Neutrophil (primary cell): ENCODE data around the gene GLG1.

Source experiments
- H3K27ac ChIP-seq: fragments of 200-600 bp; sonication (generic); 2 replicates; pipeline ENCODE4 v1.5.1; 2016; ENCODE audit warnings: mild to moderate bottlenecking, moderate library complexity
- H3K27me3 ChIP-seq: fragments of 200-600 bp; sonication (generic); 2 replicates; pipeline ENCODE4 v1.6.0; 2016; ENCODE audit warnings: mild to moderate bottlenecking
- H3K36me3 ChIP-seq: fragments of 200-600 bp; sonication (generic); 2 replicates; pipeline ENCODE4 v1.5.1; 2017
- H3K4me1 ChIP-seq, 2 experiments: fragments of 200-600 bp in 1 of 2; sonication (generic) in 1 of 2; 1 replicate in 1 of 2; 2 replicates in 1 of 2; pipeline versions ENCODE4 v1.5.1 to v1.6.1; 2013 to 2016; ENCODE audit warnings: low read depth in 1 of 2, low read length in 1 of 2, mild to moderate bottlenecking in 1 of 2, moderate library complexity in 1 of 2; ENCODE audit not compliant: control insufficient read depth in 1 of 2, insufficient read depth in 1 of 2
- H3K4me3 ChIP-seq, 2 experiments: fragments of 200-600 bp in 1 of 2; sonication (generic) in 1 of 2; 1 replicate in 1 of 2; 2 replicates in 1 of 2; pipeline ENCODE4 v1.5.1; 2013 to 2016; ENCODE audit warnings: low read depth in 1 of 2, low read length in 1 of 2, mild to moderate bottlenecking in 1 of 2, moderate library complexity in 1 of 2
- H3K9me3 ChIP-seq: fragments of 200-600 bp; sonication (generic); 2 replicates; pipeline ENCODE4 v1.5.1; 2016
- TF ChIP-seq, protein P1 (sequence below): fragments of 200-600 bp; sonication (generic); IDR thresholded peaks from 2 replicates; pipeline ENCODE4 v1.5.1; 2016; ENCODE audit warnings: antibody characterized with exemption

The GLG1 gene

DNA sequence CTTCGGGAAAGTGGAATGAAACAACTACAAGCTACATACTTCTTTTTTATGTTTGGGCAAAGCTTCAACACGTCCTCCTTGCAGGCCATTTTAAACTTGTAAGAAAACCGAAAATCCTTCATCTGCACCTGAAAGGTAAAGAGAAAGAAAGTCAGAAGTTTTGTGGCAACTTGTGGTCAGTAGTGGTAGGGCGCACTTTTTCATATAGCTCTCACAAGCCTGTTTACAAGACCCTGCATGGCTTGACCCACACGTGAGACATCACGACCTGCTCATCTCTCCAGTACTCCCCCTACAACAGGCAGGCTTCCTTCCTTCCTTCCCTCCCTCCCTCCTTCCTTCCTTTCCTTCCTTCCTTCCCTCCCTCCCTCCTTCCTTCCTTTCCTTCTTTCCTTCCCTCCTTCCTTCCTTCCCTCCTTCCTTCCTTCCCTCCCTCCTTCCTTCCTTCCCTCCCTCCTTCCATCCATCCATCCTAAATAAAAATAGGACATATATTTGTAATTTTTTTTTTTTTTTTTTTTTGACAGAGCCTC is 136.9 kb downstream of the GLG1 start:
- H3K4me3 ChIP-seq: no peak overlapping the region
- TF ChIP-seq, protein P1, sequence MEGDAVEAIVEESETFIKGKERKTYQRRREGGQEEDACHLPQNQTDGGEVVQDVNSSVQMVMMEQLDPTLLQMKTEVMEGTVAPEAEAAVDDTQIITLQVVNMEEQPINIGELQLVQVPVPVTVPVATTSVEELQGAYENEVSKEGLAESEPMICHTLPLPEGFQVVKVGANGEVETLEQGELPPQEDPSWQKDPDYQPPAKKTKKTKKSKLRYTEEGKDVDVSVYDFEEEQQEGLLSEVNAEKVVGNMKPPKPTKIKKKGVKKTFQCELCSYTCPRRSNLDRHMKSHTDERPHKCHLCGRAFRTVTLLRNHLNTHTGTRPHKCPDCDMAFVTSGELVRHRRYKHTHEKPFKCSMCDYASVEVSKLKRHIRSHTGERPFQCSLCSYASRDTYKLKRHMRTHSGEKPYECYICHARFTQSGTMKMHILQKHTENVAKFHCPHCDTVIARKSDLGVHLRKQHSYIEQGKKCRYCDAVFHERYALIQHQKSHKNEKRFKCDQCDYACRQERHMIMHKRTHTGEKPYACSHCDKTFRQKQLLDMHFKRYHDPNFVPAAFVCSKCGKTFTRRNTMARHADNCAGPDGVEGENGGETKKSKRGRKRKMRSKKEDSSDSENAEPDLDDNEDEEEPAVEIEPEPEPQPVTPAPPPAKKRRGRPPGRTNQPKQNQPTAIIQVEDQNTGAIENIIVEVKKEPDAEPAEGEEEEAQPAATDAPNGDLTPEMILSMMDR: no peak
- no peaks in the 10 kb centered on the region for H3K9me3 ChIP-seq
- H3K27ac ChIP-seq: no peak overlapping the region
- H3K36me3 ChIP-seq: peaks cover 98% of the 10 kb centered on the region
- H3K27me3 ChIP-seq: no peaks in the 10 kb centered on the region
- H3K4me1 ChIP-seq: no peaks in the 10 kb centered on the region

DNA sequence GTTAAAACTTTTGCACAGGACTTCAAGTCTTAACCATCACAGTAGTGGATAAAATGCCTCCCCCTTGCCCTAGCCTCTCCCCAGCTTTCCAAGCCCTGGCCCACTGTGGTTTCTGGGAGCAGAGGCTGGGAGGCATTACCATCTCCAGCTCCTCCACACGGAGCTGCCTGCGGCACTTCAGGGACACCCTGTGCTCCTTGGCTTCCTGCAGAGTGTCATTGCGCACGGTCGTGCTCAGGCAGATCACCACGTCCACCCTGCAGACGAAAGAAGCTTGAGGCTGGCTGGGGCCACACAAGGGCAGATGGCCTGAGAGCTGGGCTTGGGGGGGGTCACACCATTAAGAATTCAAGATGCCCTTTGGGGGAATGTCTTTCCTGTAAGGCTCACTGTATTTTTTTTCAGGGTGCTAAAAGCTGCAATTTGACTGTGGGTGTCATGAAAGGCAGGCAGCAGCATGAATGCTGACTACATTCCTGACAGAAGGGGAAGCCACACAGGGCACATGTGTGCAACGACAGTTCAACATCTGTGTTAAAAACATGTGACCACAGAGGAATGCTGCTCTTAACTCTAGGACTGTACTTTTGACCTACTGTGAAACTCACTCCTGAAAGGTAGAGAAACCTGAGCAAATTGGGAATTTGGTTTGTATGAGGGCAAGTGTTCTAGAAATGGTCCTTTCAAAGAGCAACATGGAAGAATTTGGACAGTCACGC is 137.9 kb downstream of the GLG1 start:
- H3K9me3 ChIP-seq: no peaks in the 10 kb centered on the region
- H3K27me3 ChIP-seq: no peaks in the 10 kb centered on the region
- peaks cover 98% of the 10 kb centered on the region for H3K36me3 ChIP-seq
- no peak overlapping the region for H3K4me3 ChIP-seq
- TF ChIP-seq, protein P1: no peak
- H3K4me1 ChIP-seq: no peaks in the 10 kb centered on the region
- H3K27ac ChIP-seq: no peak overlapping the region

DNA sequence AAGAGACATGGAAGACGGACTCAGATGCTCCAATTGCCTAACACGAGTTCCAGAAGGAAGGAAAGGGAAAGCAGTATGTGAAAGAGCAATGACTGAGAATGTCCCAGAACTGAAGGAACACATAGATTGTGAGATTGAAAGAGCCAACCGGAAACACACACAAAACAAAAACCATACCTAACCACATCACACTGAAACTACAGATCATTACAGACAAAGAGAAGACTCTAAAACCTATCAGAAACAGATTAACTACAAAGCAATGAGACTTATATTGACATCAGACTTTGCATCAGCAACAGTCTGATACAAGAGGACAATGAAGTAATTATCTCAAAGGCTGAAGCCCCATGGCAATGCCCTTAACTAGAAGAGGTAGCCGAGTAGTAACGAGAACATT is 140.0 kb downstream of the GLG1 start:
- Histone ChIP-seq H3K4me3 (no peak overlapping the region), H3K9me3 (no peaks in the 10 kb centered on the region), H3K4me1 (no peaks in the 10 kb centered on the region), H3K27me3 (no peaks in the 10 kb centered on the region), H3K36me3 (peaks cover 99% of the 10 kb centered on the region), H3K27ac (no peak overlapping the region)
- TF ChIP-seq, protein P1: no peak

DNA sequence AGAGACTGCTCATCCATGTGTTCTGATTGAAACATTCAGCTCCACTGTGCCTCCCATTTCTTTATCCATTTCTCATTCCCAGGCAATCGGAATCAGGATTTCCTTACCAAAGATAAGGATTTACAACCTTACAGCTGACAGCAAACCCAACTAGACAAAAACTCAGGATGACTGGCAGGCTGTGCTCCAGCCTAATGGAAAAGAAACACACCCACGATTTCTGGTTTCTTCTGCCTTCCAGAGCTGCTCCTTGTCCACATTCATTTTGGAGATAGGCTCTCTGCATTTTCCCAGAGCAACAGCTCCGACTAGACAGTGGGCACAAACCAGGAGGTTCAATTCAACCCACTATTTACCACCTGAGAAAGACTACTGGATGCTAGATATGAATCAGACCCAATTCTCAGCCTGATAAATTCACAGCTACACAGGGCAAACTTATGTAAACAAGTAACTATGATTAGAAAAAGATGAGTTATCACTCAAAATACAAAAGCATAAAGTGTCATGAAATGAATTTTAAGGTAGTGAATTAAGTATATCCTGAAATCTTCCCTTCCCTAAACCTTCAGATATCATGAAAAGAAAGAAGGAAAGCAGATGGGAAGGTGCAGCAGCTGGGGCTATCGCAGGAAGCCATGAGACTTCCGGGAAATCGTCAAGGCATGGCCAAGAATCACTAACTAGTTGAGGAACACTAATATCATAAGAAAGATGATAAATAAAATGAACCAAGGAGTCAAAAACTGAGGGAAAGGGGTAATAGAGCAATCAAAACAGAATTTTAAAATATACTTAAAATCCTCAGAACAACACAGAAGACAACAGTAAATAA is 140.8 kb downstream of the GLG1 start:
- H3K27ac ChIP-seq: no peak overlapping the region
- H3K9me3 ChIP-seq: no peaks in the 10 kb centered on the region
- TF ChIP-seq, protein P1: no peak
- no peaks in the 10 kb centered on the region for H3K4me1 ChIP-seq
- no peaks in the 10 kb centered on the region for H3K27me3 ChIP-seq
- H3K36me3 ChIP-seq: peaks cover 99% of the 10 kb centered on the region
- H3K4me3 ChIP-seq: no peak overlapping the region

DNA sequence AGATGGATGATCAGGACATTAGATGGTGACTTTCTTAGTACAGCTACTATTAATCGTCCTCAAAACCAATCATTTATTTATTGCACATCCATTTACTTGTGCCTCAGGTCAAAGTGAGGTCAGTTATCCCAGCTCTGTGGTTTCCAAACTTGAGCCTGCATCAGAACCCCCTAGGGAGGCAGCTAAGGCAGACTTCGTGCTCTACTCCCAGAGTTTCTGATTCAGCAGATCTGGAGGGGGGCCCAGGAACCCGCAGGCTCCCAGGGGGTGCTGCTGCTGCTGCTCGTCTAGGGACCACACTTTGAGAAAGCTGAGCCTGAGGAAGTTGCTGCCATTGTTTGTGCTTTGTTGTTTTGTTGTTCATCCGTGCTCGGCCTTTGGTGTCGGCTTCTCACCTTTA is 141.6 kb downstream of the GLG1 start:
- TF ChIP-seq, protein P1: no peak
- no peak overlapping the region for H3K4me3 ChIP-seq
- peaks cover 99% of the 10 kb centered on the region for H3K36me3 ChIP-seq

More for the DNA sequence above, 141.6 kb downstream of the GLG1 start:
- H3K4me1 ChIP-seq: no peaks in the 10 kb centered on the region
- no peaks in the 10 kb centered on the region for H3K27me3 ChIP-seq
- H3K27ac ChIP-seq: no peak overlapping the region
- no peaks in the 10 kb centered on the region for H3K9me3 ChIP-seq
